GM23338 (cell line): ENCODE measurements around the gene OR51D1. TPM values are rescaled to one million over a fixed set of nuclear protein-coding genes. Genes with fewer than 3 reads are reported as not detected.

Experiments used
- ATAC-seq: fragments of 200-7000 bp; cut with Tn5 transposase; 3 replicates; pipeline ENCODE4 v1.9.1; 2020
- DNase-seq: peaks from one replicate; pipeline ENCODE4 v3.0.0-alpha.2; 2015; ENCODE audit warnings: low spot score
- H2AFZ ChIP-seq: fragments of 200-600 bp; sonication (generic); 2 replicates; pipeline ENCODE4 v1.8.0; 2016; ENCODE audit warnings: antibody characterized with exemption, mild to moderate bottlenecking, moderate library complexity
- H3F3A ChIP-seq: fragments of 200-600 bp; sonication (generic); replicated peaks from 2 replicates; pipeline ENCODE4 v1.8.0; 2017; ENCODE audit warnings: antibody characterized with exemption, mixed run types, low read depth
- H3K27ac ChIP-seq: fragments of 200-600 bp; sonication (generic); 2 replicates; pipeline ENCODE4 v1.6.1; 2016; ENCODE audit warnings: low read depth
- H3K27me3 ChIP-seq: fragments of 200-600 bp; sonication (generic); 2 replicates; pipeline ENCODE4 v1.8.0; 2016; ENCODE audit warnings: mild to moderate bottlenecking, mixed run types, moderate library complexity; ENCODE audit not compliant: insufficient read depth
- H3K36me3 ChIP-seq: fragments of 200-600 bp; sonication (generic); 2 replicates; pipeline ENCODE4 v1.8.0; 2016; ENCODE audit warnings: mild to moderate bottlenecking; ENCODE audit not compliant: insufficient read depth
- H3K4me1 ChIP-seq: fragments of 200-600 bp; sonication (generic); 2 replicates; pipeline ENCODE4 v1.8.0; 2016; ENCODE audit warnings: mild to moderate bottlenecking, moderate library complexity; ENCODE audit not compliant: insufficient read depth
- H3K4me2 ChIP-seq: fragments of 200-600 bp; sonication (generic); 2 replicates; pipeline ENCODE4 v1.7.1; 2017; ENCODE audit warnings: mixed run types
- H3K4me3 ChIP-seq: fragments of 200-600 bp; sonication (generic); 2 replicates; pipeline ENCODE4 v1.6.1; 2016; ENCODE audit warnings: mixed run types
- H3K79me2 ChIP-seq: fragments of 200-600 bp; sonication (generic); replicated peaks from 2 replicates; pipeline ENCODE4 v1.8.0; 2017; ENCODE audit warnings: mild to moderate bottlenecking; ENCODE audit not compliant: insufficient read depth
- H3K9me2 ChIP-seq: fragments of 200-600 bp; sonication (generic); 2 replicates; pipeline ENCODE4 v1.8.0; 2017; ENCODE audit not compliant: insufficient read depth
- H4K20me1 ChIP-seq: fragments of 200-600 bp; sonication (generic); replicated peaks from 2 replicates; pipeline ENCODE4 v1.8.0; 2017; ENCODE audit warnings: mild to moderate bottlenecking; ENCODE audit not compliant: insufficient read depth
- H3K27ac Mint-ChIP-seq: 2 replicates; pipeline ENCODE4 v1.8.0; 2020; ENCODE audit warnings: inconsistent platforms, mild to moderate bottlenecking, moderate library complexity, mixed read lengths
- H3K27me3 Mint-ChIP-seq: 3 replicates; pipeline ENCODE4 v1.8.0; 2022; ENCODE audit warnings: low read depth, mild to moderate bottlenecking, moderate library complexity, mixed read lengths, inconsistent platforms; ENCODE audit not compliant: insufficient read depth, poor library complexity
- H3K36me3 Mint-ChIP-seq: 3 replicates; pipeline ENCODE4 v1.8.0; 2021; ENCODE audit warnings: low read depth, mild to moderate bottlenecking, inconsistent platforms, moderate library complexity, mixed read lengths
- H3K4me1 Mint-ChIP-seq: 3 replicates; pipeline ENCODE4 v1.8.0; 2020; ENCODE audit warnings: mild to moderate bottlenecking, inconsistent platforms, mixed read lengths
- H3K4me3 Mint-ChIP-seq: 3 replicates; pipeline ENCODE4 v1.8.0; 2021; ENCODE audit warnings: moderate library complexity, mild to moderate bottlenecking, inconsistent platforms, mixed read lengths
- H3K9me3 Mint-ChIP-seq: 3 replicates; pipeline ENCODE4 v1.8.0; 2020; ENCODE audit warnings: moderate library complexity, mild to moderate bottlenecking, inconsistent platforms, mixed read lengths
- CREB1 ChIP-seq: fragments of 250-450 bp; sonication (Bioruptor Pico); IDR thresholded peaks from 2 replicates; pipeline ENCODE4 v1.5.0; 2020; ENCODE audit warnings: low read depth, mild to moderate bottlenecking, moderate library complexity
- CTCF ChIP-seq, 2 experiments: fragments of 200-600 bp in 1 of 2; sonication (generic) in 1 of 2; conservative IDR thresholded peaks; 2 replicates each; pipeline versions ENCODE4 v1.5.1 to v1.6.1; 2016 to 2017; ENCODE audit warnings: antibody characterized with exemption in 2 of 2, low read depth in 2 of 2, mild to moderate bottlenecking in 2 of 2, moderate library complexity in 1 of 2
- ETS1 ChIP-seq: IDR thresholded peaks from 2 replicates; pipeline ENCODE4 v1.6.1; 2016; ENCODE audit warnings: antibody characterized with exemption
- EZH2phosphoT487 ChIP-seq: fragments of 200-600 bp; sonication (generic); IDR thresholded peaks from one replicate; pipeline ENCODE4 v1.8.1; 2018; ENCODE audit warnings: antibody characterized with exemption; ENCODE audit not compliant: unreplicated experiment
- POLR2AphosphoS5 ChIP-seq: IDR thresholded peaks from 2 replicates; pipeline ENCODE4 v1.6.1; 2016; ENCODE audit warnings: antibody characterized with exemption, low read depth
- REST ChIP-seq: IDR thresholded peaks from one replicate; pipeline ENCODE4 v1.6.1; 2018; ENCODE audit warnings: antibody characterized with exemption; ENCODE audit not compliant: unreplicated experiment
- STAT1 ChIP-seq: IDR thresholded peaks from one replicate; pipeline ENCODE4 v1.6.1; 2016; ENCODE audit warnings: antibody characterized with exemption; ENCODE audit not compliant: unreplicated experiment
- ZNF114 ChIP-seq: fragments of 250-450 bp; sonication (Bioruptor Pico); IDR thresholded peaks from 2 replicates; pipeline ENCODE4 v1.5.0; 2020; ENCODE audit warnings: mild to moderate bottlenecking, moderate library complexity
- ZNF331 ChIP-seq: fragments of 250-450 bp; sonication (Bioruptor Pico); IDR thresholded peaks from 2 replicates; pipeline ENCODE4 v1.5.0; 2020; ENCODE audit warnings: low read depth, mild to moderate bottlenecking, moderate library complexity
- ZNF462 ChIP-seq: fragments of 250-450 bp; sonication (Bioruptor Pico); IDR thresholded peaks from 2 replicates; pipeline ENCODE4 v1.5.0; 2020; ENCODE audit warnings: mild to moderate bottlenecking, moderate library complexity
- polyA plus RNA-seq: library from polyadenylated mRNA; unstranded; fragments of >200 nt; fragmentation: Nextera tagmentation; extraction: Ambion mirVana; gene quantifications from 2 replicates; pipeline ENCODE4 v1.2.1, GENCODE V29; 2016
- total RNA-seq: library from RNA; depleted of rRNA; stranded (reverse); fragments of >200 nt; shearing (Covaris generic); gene quantifications from 2 replicates; pipeline ENCODE4 v1.2.3, GENCODE V29; 2014

OR51D1 gene
- total and polyA plus RNA-seq, 2 experiments from 2014 or later: not detected

GRCh38 chr11:4607781-4608666 lies 29.3 kb upstream of the OR51D1 start, which contains the start of gene TRIM68 (continued):
- TF ChIP-seq ZNF462 (CRISPR knock-in tag): no peak; the same call in 1 of the 2 replicates

GRCh38 chr11:4610258-4610935 lies 26.9 kb upstream of the OR51D1 start:
- Histone ChIP-seq H3K4me2 (no peak overlapping the region), H3K9me2 (peaks cover 8% of the 10 kb centered on the region; the same call in 1 of the 2 replicates)
- H3K36me3 Mint-ChIP-seq: no peaks in the 10 kb centered on the region
- TF ChIP-seq EZH2phosphoT487 (no peak), ZNF114 (no peak), CTCF (conservative IDR thresholded peaks at IDR 0.05; ENCODE audit: low read depth in 2 of 2) (no peak), STAT1 (no peak), ZNF331 (CRISPR knock-in tag) (no peak), REST (no peak), CREB1 (CRISPR knock-in tag) (no peak), ETS1 (no peak), POLR2AphosphoS5 (no peak)

More at GRCh38 chr11:4610258-4610935, 26.9 kb upstream of the OR51D1 start:
- no peak overlapping the region for H3K27ac ChIP-seq
- DNase-seq: no peak
- no peaks in the 10 kb centered on the region for H3K9me3 Mint-ChIP-seq
- no peak overlapping the region for H2AFZ ChIP-seq
- H3K36me3 ChIP-seq: no peaks in the 10 kb centered on the region
- H3K4me1 Mint-ChIP-seq: peaks cover 6% of the 10 kb centered on the region; the same call in 2 of the 3 replicates
- H3F3A ChIP-seq: no peaks in the 10 kb centered on the region
- H3K4me3 ChIP-seq: no peak overlapping the region
- no peak overlapping the region for H3K4me3 Mint-ChIP-seq
- H3K79me2 ChIP-seq: no peaks in the 10 kb centered on the region
- peaks cover 4% of the 10 kb centered on the region for H3K27me3 Mint-ChIP-seq
- H4K20me1 ChIP-seq: no peaks in the 10 kb centered on the region
- no peaks in the 10 kb centered on the region for H3K27me3 ChIP-seq
- no peak overlapping the region for H3K27ac Mint-ChIP-seq
- H3K4me1 ChIP-seq: peaks cover 6% of the 10 kb centered on the region
- no peak for ATAC-seq
